Stimulated activated CD4-positive, alpha-beta T cell treated with anti-CD3 and anti-CD28 coated beads, Interleukin-4, amount 100 ng/mL, for 48 hours (primary cell): ENCODE results near the gene LGALS14.
"Not testable (repeated sequence)": the region's sequence is repeated elsewhere in the genome, so short reads cannot be mapped to it uniquely, and the experiment has no call there.

Source experiments
- DNase-seq, 2 donors: peaks; one replicate each; pipeline ENCODE4 v3.0.0-alpha.2; 2020; ENCODE audit warnings: low read depth in 2 of 2

Gene LGALS14

GRCh38 chr19:39695759-39696158, 8.5 kb upstream of the LGALS14 start:
- no peak for DNase-seq

GRCh38 chr19:39696387-39696786, 7.9 kb upstream of the LGALS14 start:
- DNase-seq, result no peak

GRCh38 chr19:39698535-39698934, 5.7 kb upstream of the LGALS14 start:
- no peak for DNase-seq

GRCh38 chr19:39701291-39701690, 3.0 kb upstream of the LGALS14 start:
- no peak for DNase-seq

GRCh38 chr19:39705578-39706188, 1.4 kb downstream of the LGALS14 start:
- DNase-seq, result peak in 1 of 2 donors; percentile 26

GRCh38 chr19:39708594-39708993, 4.3 kb downstream of the LGALS14 start:
- DNase-seq, result no peak

- DNase-seq, result no peak
Measured at GRCh38 chr19:39709026-39709872, 5.0 kb downstream of the LGALS14 start.

- DNase-seq, result no peak
Measured at GRCh38 chr19:39710333-39710890, 6.1 kb downstream of the LGALS14 start.

GRCh38 chr19:39720144-39720543, 15.9 kb downstream of the LGALS14 start:
- DNase-seq, result not testable (repeated sequence)

- DNase-seq, result no peak
Measured at GRCh38 chr19:39725995-39726394, 21.7 kb downstream of the LGALS14 start.

- no peak for DNase-seq
Measured at GRCh38 chr19:39727070-39727800, 23.0 kb downstream of the LGALS14 start.

GRCh38 chr19:39728040-39728439, 23.8 kb downstream of the LGALS14 start:
- no peak for DNase-seq

GRCh38 chr19:39729594-39729993, 25.3 kb downstream of the LGALS14 start:
- DNase-seq, result no peak

- no peak for DNase-seq
Measured at GRCh38 chr19:39731685-39732084, 27.4 kb downstream of the LGALS14 start.

GRCh38 chr19:39733841-39734240, 29.6 kb downstream of the LGALS14 start:
- no peak for DNase-seq

- DNase-seq, result no peak
Measured at GRCh38 chr19:39735688-39736087, 31.4 kb downstream of the LGALS14 start.

GRCh38 chr19:39736088-39736487, 31.8 kb downstream of the LGALS14 start:
- no peak for DNase-seq

- peak in 1 of 2 donors; percentile 1 for DNase-seq
Measured at GRCh38 chr19:39737351-39737750, 33.1 kb downstream of the LGALS14 start.

GRCh38 chr19:39737891-39738290, 33.6 kb downstream of the LGALS14 start, which contains the start of gene CLC:
CLC (minus strand) TSS chr19:39738029; CDS start chr19:39737952, 77 bp downstream.
- DNase-seq, result no peak

GRCh38 chr19:39738814-39739213, 34.5 kb downstream of the LGALS14 start:
- no peak for DNase-seq

GRCh38 chr19:39740395-39740794, 36.1 kb downstream of the LGALS14 start:
- DNase-seq, result no peak

- DNase-seq, result no peak
Measured at GRCh38 chr19:39745643-39746042, 41.4 kb downstream of the LGALS14 start.
